Activated naive CD4-positive, alpha-beta T cell treated with anti-CD3 and anti-CD28 coated beads, Interleukin-2, amount 10 ng/mL, durations not matched to agents 7 days and 5 days (primary cell): Measurements from ENCODE around the gene GDA.
"Not testable (repeated sequence)": the region's sequence is repeated elsewhere in the genome, so short reads cannot be mapped to it uniquely, and the experiment has no call there.

ENCODE experiments used
- CTCF ChIA-PET: fragments of 350-600 bp; sonication (Branson Sonifier 250); formaldehyde crosslinking; loops from one replicate; lab custom pipeline; 2021; ENCODE audit warnings: antibody characterized with exemption; lab: Charles Lee
- DNase-seq: peaks from one replicate; pipeline ENCODE4 v3.0.0-alpha.2; 2020
- H3K27ac Mint-ChIP-seq: one replicate; pipeline ENCODE4 v1.8.0; 2021; ENCODE audit warnings: mild to moderate bottlenecking, moderate library complexity, mixed read lengths
- H3K27me3 Mint-ChIP-seq: one replicate; pipeline ENCODE4 v1.8.0; 2021; ENCODE audit warnings: mild to moderate bottlenecking, mixed read lengths
- H3K36me3 Mint-ChIP-seq: one replicate; pipeline ENCODE4 v1.8.0; 2021; ENCODE audit warnings: mixed read lengths
- H3K4me1 Mint-ChIP-seq: one replicate; pipeline ENCODE4 v1.8.0; 2021; ENCODE audit warnings: mixed read lengths
- H3K4me3 Mint-ChIP-seq: one replicate; pipeline ENCODE4 v1.8.0; 2021; ENCODE audit warnings: mild to moderate bottlenecking, moderate library complexity, mixed read lengths
- H3K9me3 Mint-ChIP-seq: one replicate; pipeline ENCODE4 v1.8.0; 2021; ENCODE audit warnings: mixed read lengths

GDA gene

GRCh38 chr9:72262063-72262462 lies 112.8 kb downstream of the GDA start:
- CTCF ChIA-PET, result no interaction called here
- Mint-ChIP-seq H3K27me3 (peaks cover 14% of the 10 kb centered on the region), H3K27ac (no peak overlapping the region)

GRCh38 chr9:72263572-72263971 lies 114.3 kb downstream of the GDA start:
- Mint-ChIP-seq H3K4me3 (no peak overlapping the region), H3K4me1 (no peaks in the 10 kb centered on the region), H3K27me3 (peaks cover 6% of the 10 kb centered on the region), H3K36me3 (no peaks in the 10 kb centered on the region), H3K9me3 (no peaks in the 10 kb centered on the region), H3K27ac (no peak overlapping the region)
- no peak for DNase-seq
- CTCF ChIA-PET, result interaction anchor here (0.7 to 1.0 kb wide), 2 partner anchors 9 to 11 kb away, joined by 3 read pairs; no protein-coding TSS in a partner anchor

More at GRCh38 chr9:72262063-72262462, 112.8 kb downstream of the GDA start:
- no peaks in the 10 kb centered on the region for H3K9me3 Mint-ChIP-seq
- H3K36me3 Mint-ChIP-seq, result no peaks in the 10 kb centered on the region
- no peak for DNase-seq
- no peaks in the 10 kb centered on the region for H3K4me1 Mint-ChIP-seq
- no peak overlapping the region for H3K4me3 Mint-ChIP-seq

- Mint-ChIP-seq H3K4me1 (no peaks in the 10 kb centered on the region), H3K9me3 (no peaks in the 10 kb centered on the region), H3K36me3 (no peaks in the 10 kb centered on the region), H3K27me3 (no peaks in the 10 kb centered on the region), H3K27ac (no peak overlapping the region), H3K4me3 (no peak overlapping the region)
- CTCF ChIA-PET, result interaction anchor here (1.5 kb wide), 1 partner anchor 10 kb away, joined by 3 read pairs; no protein-coding TSS in a partner anchor
- DNase-seq, result no peak
These were observed 119.7 kb downstream of the GDA start for GRCh38 chr9:72268961-72269360.

- not testable (repeated sequence) for H3K4me1 Mint-ChIP-seq, H3K36me3 Mint-ChIP-seq, H3K27ac Mint-ChIP-seq, H3K27me3 Mint-ChIP-seq, H3K9me3 Mint-ChIP-seq, DNase-seq, H3K4me3 Mint-ChIP-seq
- CTCF ChIA-PET, result interaction anchor here (0.6 to 6.4 kb wide), 2 partner anchors 232 to 317 kb away, joined by 3 to 79 read pairs; no protein-coding TSS in a partner anchor
These were observed 121.1 kb downstream of the GDA start for GRCh38 chr9:72270359-72270758.

GRCh38 chr9:72271613-72272478 lies 122.6 kb downstream of the GDA start:
- Mint-ChIP-seq H3K27ac (no peak overlapping the region), H3K27me3 (peaks cover 11% of the 10 kb centered on the region), H3K36me3 (no peaks in the 10 kb centered on the region), H3K4me1 (no peaks in the 10 kb centered on the region), H3K4me3 (no peak overlapping the region), H3K9me3 (no peaks in the 10 kb centered on the region)
- peak; percentile 57 for DNase-seq
- CTCF ChIA-PET, result interaction anchor here (0.7 to 6.4 kb wide), 15 partner anchors 9 to 586 kb away, joined by 3 to 79 read pairs (median 4); no protein-coding TSS in a partner anchor

- Mint-ChIP-seq H3K4me3 (no peak overlapping the region), H3K27me3 (peaks cover 11% of the 10 kb centered on the region), H3K4me1 (no peaks in the 10 kb centered on the region), H3K36me3 (no peaks in the 10 kb centered on the region), H3K27ac (no peak overlapping the region), H3K9me3 (no peaks in the 10 kb centered on the region)
- CTCF ChIA-PET, result interaction anchor here (0.7 to 6.4 kb wide), 4 partner anchors 9 to 775 kb away, joined by 3 to 79 read pairs (median 3); no protein-coding TSS in a partner anchor
- DNase-seq, result no peak
These were observed 125.2 kb downstream of the GDA start for GRCh38 chr9:72274441-72274840.

GRCh38 chr9:72274916-72275315 lies 125.7 kb downstream of the GDA start:
- Mint-ChIP-seq H3K9me3 (no peaks in the 10 kb centered on the region), H3K36me3 (no peaks in the 10 kb centered on the region), H3K27ac (no peak overlapping the region), H3K4me1 (no peaks in the 10 kb centered on the region), H3K27me3 (peaks cover 11% of the 10 kb centered on the region), H3K4me3 (no peak overlapping the region)
- CTCF ChIA-PET, result interaction anchor here (1.4 to 6.4 kb wide), 2 partner anchors 71 to 236 kb away, joined by 3 to 79 read pairs; no protein-coding TSS in a partner anchor
- no peak for DNase-seq

GRCh38 chr9:72276429-72276828 lies 127.2 kb downstream of the GDA start:
- DNase-seq, result no peak
- peaks cover 11% of the 10 kb centered on the region for H3K27me3 Mint-ChIP-seq

GRCh38 chr9:72278959-72279358 lies 129.7 kb downstream of the GDA start:
- Mint-ChIP-seq H3K36me3 (no peaks in the 10 kb centered on the region), H3K27me3 (peaks cover 11% of the 10 kb centered on the region), H3K9me3 (no peaks in the 10 kb centered on the region), H3K27ac (no peak overlapping the region), H3K4me1 (no peaks in the 10 kb centered on the region), H3K4me3 (no peak overlapping the region)
- no peak for DNase-seq
- CTCF ChIA-PET, result interaction anchor here (0.7 to 6.4 kb wide), 13 partner anchors 10 to 743 kb away, joined by 3 to 50 read pairs (median 5); no protein-coding TSS in a partner anchor

More at GRCh38 chr9:72276429-72276828, 127.2 kb downstream of the GDA start:
- no peak overlapping the region for H3K4me3 Mint-ChIP-seq
- no peaks in the 10 kb centered on the region for H3K9me3 Mint-ChIP-seq
- no peaks in the 10 kb centered on the region for H3K4me1 Mint-ChIP-seq
- H3K27ac Mint-ChIP-seq, result no peak overlapping the region
- H3K36me3 Mint-ChIP-seq, result no peaks in the 10 kb centered on the region
- CTCF ChIA-PET, result interaction anchor here (1.0 to 1.6 kb wide), 5 partner anchors 238 to 545 kb away, joined by 3 to 4 read pairs (median 4); no protein-coding TSS in a partner anchor

- H3K9me3 Mint-ChIP-seq, result no peaks in the 10 kb centered on the region
- H3K27me3 Mint-ChIP-seq, result no peaks in the 10 kb centered on the region
- H3K36me3 Mint-ChIP-seq, result no peaks in the 10 kb centered on the region
- no peak overlapping the region for H3K27ac Mint-ChIP-seq
- CTCF ChIA-PET, result interaction anchor here (0.6 to 6.4 kb wide), 28 partner anchors 9 to 799 kb away, joined by 3 to 50 read pairs (median 4); no protein-coding TSS in a partner anchor
- peak; percentile 77 for DNase-seq
- H3K4me3 Mint-ChIP-seq, result no peak overlapping the region
- no peaks in the 10 kb centered on the region for H3K4me1 Mint-ChIP-seq
These were observed 131.8 kb downstream of the GDA start for GRCh38 chr9:72280913-72281500.

- Mint-ChIP-seq H3K9me3 (no peaks in the 10 kb centered on the region), H3K27ac (no peak overlapping the region), H3K36me3 (no peaks in the 10 kb centered on the region), H3K4me3 (no peak overlapping the region), H3K27me3 (peaks cover 15% of the 10 kb centered on the region), H3K4me1 (peaks cover 3% of the 10 kb centered on the region)
- no peak for DNase-seq
- CTCF ChIA-PET, result interaction anchor here (0.8 to 1.5 kb wide), 2 partner anchors 303 to 308 kb away, joined by 3 to 7 read pairs; no protein-coding TSS in a partner anchor
These were observed 140.2 kb downstream of the GDA start for GRCh38 chr9:72289401-72289800.

- H3K4me1 Mint-ChIP-seq, result peaks cover 3% of the 10 kb centered on the region
- H3K36me3 Mint-ChIP-seq, result no peaks in the 10 kb centered on the region
- DNase-seq, result no peak
- H3K9me3 Mint-ChIP-seq, result no peaks in the 10 kb centered on the region
- no peak overlapping the region for H3K27ac Mint-ChIP-seq
- H3K27me3 Mint-ChIP-seq, result peaks cover 18% of the 10 kb centered on the region
- no peak overlapping the region for H3K4me3 Mint-ChIP-seq
- CTCF ChIA-PET, result interaction anchor here (0.6 to 4.3 kb wide), 5 partner anchors 9 to 347 kb away, joined by 3 to 35 read pairs (median 3); no protein-coding TSS in a partner anchor
These were observed 141.1 kb downstream of the GDA start for GRCh38 chr9:72290311-72290710.

- H3K27ac Mint-ChIP-seq, H3K4me1 Mint-ChIP-seq, H3K36me3 Mint-ChIP-seq, H3K4me3 Mint-ChIP-seq, DNase-seq, H3K9me3 Mint-ChIP-seq: not testable (repeated sequence)
- H3K27me3 Mint-ChIP-seq, result peaks cover 20% of the 10 kb centered on the region
- CTCF ChIA-PET, result interaction anchor here (0.6 to 4.3 kb wide), 5 partner anchors 11 to 816 kb away, joined by 3 to 35 read pairs (median 5); no protein-coding TSS in a partner anchor
These were observed 142.3 kb downstream of the GDA start for GRCh38 chr9:72291576-72291975.

GRCh38 chr9:72292256-72292682 lies 143.0 kb downstream of the GDA start:
- H3K36me3 Mint-ChIP-seq, result no peaks in the 10 kb centered on the region
- no peaks in the 10 kb centered on the region for H3K9me3 Mint-ChIP-seq
- H3K4me1 Mint-ChIP-seq, result peaks cover 3% of the 10 kb centered on the region
- CTCF ChIA-PET, result interaction anchor here (0.6 to 4.3 kb wide), 14 partner anchors 11 to 815 kb away, joined by 3 to 35 read pairs (median 4); no protein-coding TSS in a partner anchor
- H3K27ac Mint-ChIP-seq, result no peak overlapping the region
- H3K4me3 Mint-ChIP-seq, result no peak overlapping the region
- no peak for DNase-seq
- peaks cover 20% of the 10 kb centered on the region for H3K27me3 Mint-ChIP-seq
